GM23338 (cell line): Measurements from ENCODE around the gene NPAS3.

Experiments used
- ZNF114 ChIP-seq: fragments of 250-450 bp; sonication (Bioruptor Pico); IDR thresholded peaks from 2 replicates; pipeline ENCODE4 v1.5.0; 2020; ENCODE audit warnings: mild to moderate bottlenecking, moderate library complexity
- ZNF331 ChIP-seq: fragments of 250-450 bp; sonication (Bioruptor Pico); IDR thresholded peaks from 2 replicates; pipeline ENCODE4 v1.5.0; 2020; ENCODE audit warnings: low read depth, mild to moderate bottlenecking, moderate library complexity
- TF ChIP-seq, protein P1 (sequence below), 2 experiments: fragments of 200-600 bp in 1 of 2; sonication (generic) in 1 of 2; conservative IDR thresholded peaks; 2 replicates each; pipeline versions ENCODE4 v1.5.1 to v1.6.1; 2016 to 2017; ENCODE audit warnings: antibody characterized with exemption in 2 of 2, low read depth in 2 of 2, mild to moderate bottlenecking in 2 of 2, moderate library complexity in 1 of 2

DNA sequence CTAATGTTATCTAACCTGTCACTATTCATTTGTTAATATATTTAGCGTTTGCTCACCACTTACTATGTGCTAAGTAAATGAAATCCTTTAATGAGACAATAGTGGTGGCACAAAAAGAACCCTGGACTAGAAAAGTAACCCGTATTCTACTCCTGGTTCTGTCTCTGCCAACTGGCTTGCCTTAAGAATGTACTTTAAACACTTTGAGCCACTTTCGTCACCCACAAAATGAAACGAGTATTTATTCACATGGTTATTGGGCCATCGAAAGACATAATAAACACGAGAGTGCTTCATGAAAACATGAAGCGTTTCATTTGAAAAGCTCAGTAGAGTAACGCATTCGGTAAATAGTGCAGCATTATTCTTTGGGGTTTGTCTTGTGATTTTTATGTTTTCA, 757.5 kb downstream of the NPAS3 start:
- TF ChIP-seq ZNF114 (CRISPR knock-in tag) (no peak), ZNF331 (CRISPR knock-in tag) (no peak)
- TF ChIP-seq, protein P1, sequence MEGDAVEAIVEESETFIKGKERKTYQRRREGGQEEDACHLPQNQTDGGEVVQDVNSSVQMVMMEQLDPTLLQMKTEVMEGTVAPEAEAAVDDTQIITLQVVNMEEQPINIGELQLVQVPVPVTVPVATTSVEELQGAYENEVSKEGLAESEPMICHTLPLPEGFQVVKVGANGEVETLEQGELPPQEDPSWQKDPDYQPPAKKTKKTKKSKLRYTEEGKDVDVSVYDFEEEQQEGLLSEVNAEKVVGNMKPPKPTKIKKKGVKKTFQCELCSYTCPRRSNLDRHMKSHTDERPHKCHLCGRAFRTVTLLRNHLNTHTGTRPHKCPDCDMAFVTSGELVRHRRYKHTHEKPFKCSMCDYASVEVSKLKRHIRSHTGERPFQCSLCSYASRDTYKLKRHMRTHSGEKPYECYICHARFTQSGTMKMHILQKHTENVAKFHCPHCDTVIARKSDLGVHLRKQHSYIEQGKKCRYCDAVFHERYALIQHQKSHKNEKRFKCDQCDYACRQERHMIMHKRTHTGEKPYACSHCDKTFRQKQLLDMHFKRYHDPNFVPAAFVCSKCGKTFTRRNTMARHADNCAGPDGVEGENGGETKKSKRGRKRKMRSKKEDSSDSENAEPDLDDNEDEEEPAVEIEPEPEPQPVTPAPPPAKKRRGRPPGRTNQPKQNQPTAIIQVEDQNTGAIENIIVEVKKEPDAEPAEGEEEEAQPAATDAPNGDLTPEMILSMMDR (conservative IDR thresholded peaks at IDR 0.05; ENCODE audit: low read depth in 2 of 2), result no peak
